H1 (cell line): ENCODE results near the gene PDE3A. TPM values are rescaled to one million over a fixed set of nuclear protein-coding genes. Genes with fewer than 3 reads are reported as not detected.
A peak's percentile ranks its signal among the peaks of the same experiment; 100 is the strongest.

Experiments used
- CTCF ChIA-PET: fragments of 300-600 bp; sonication (Branson Sonifier 250); formaldehyde crosslinking; loops from one replicate; lab custom pipeline; 2021; ENCODE audit not compliant: partially characterized antibody; lab: Charles Lee
- POLR2A ChIA-PET: fragments of 300-600 bp; sonication (Branson Sonifier 250); formaldehyde crosslinking; loops from one replicate; lab custom pipeline; 2021; ENCODE audit warnings: inconsistent platforms; ENCODE audit not compliant: partially characterized antibody; lab: Charles Lee
- DNase-seq, 2 experiments: peaks; one replicate each; pipeline versions ENCODE4 v3.0.0 to v3.0.0-alpha.2; 2010 to 2022; ENCODE audit warnings: low spot score in 2 of 2, low read depth in 1 of 2, mixed read lengths in 1 of 2
- FAIRE-seq: peaks from 2 replicates; lab custom pipeline; 2011; peaks lifted over from hg19 to GRCh38; lab: Jason Lieb, UNC
- H2AFZ ChIP-seq: 2 replicates; pipeline ENCODE4 v1.8.1; 2012; ENCODE audit warnings: low read length, inconsistent platforms
- H2AK5ac ChIP-seq: 2 replicates; pipeline ENCODE4 v1.6.1; 2013; ENCODE audit warnings: low read depth, low read length
- H2BK120ac ChIP-seq: replicated peaks from 2 replicates; pipeline ENCODE3; 2013; ENCODE audit warnings: low read depth, low read length, inconsistent platforms
- H2BK12ac ChIP-seq: 2 replicates; pipeline ENCODE4 v1.6.1; 2013; ENCODE audit warnings: low read depth, low read length
- H2BK15ac ChIP-seq: 2 replicates; pipeline ENCODE4 v1.6.1; 2013; ENCODE audit warnings: low read length
- H2BK20ac ChIP-seq: 2 replicates; pipeline ENCODE4 v1.6.1; 2013; ENCODE audit warnings: low read length
- H2BK5ac ChIP-seq: 2 replicates; pipeline ENCODE4 v1.6.1; 2013; ENCODE audit warnings: low read depth, low read length
- H3K14ac ChIP-seq: 2 replicates; pipeline ENCODE4 v1.6.1; 2013; ENCODE audit warnings: inconsistent platforms; ENCODE audit not compliant: insufficient read length
- H3K18ac ChIP-seq: 2 replicates; pipeline ENCODE4 v1.6.1; 2013; ENCODE audit warnings: low read length; ENCODE audit errors: extremely low read depth
- H3K23ac ChIP-seq: 2 replicates; pipeline ENCODE4 v1.6.1; 2013; ENCODE audit warnings: inconsistent platforms; ENCODE audit not compliant: insufficient read length
- H3K23me2 ChIP-seq: 2 replicates; pipeline ENCODE4 v1.6.1; 2013; ENCODE audit warnings: low read depth, low read length
- H3K27ac ChIP-seq: 2 replicates; pipeline ENCODE4 v1.6.1; 2011; ENCODE audit warnings: low read depth, low read length, inconsistent platforms
- H3K27me3 ChIP-seq, 4 experiments: replicated peaks in 1 of 4; 1 replicate in 1 of 4; 2 replicates in 3 of 4; pipeline versions ENCODE4 v1.6.1 to v1.8.1; 2011 to 2013; ENCODE audit warnings: low read length in 3 of 4, mild to moderate bottlenecking in 3 of 4, inconsistent platforms in 2 of 4, mixed read lengths in 2 of 4, moderate library complexity in 1 of 4; ENCODE audit not compliant: control insufficient read depth in 3 of 4, insufficient read depth in 3 of 4; ENCODE audit errors: extremely low read depth in 1 of 4
- H3K36me3 ChIP-seq, 4 experiments: 2 replicates each; pipeline versions ENCODE4 v1.6.1 to v1.8.1; 2011 to 2013; ENCODE audit warnings: mild to moderate bottlenecking in 4 of 4, low read length in 3 of 4, moderate library complexity in 2 of 4, control low read depth in 1 of 4, inconsistent platforms in 1 of 4; ENCODE audit not compliant: insufficient read depth in 4 of 4, control insufficient read depth in 2 of 4
- H3K4ac ChIP-seq: replicated peaks from 2 replicates; pipeline ENCODE3; 2013; ENCODE audit warnings: low read length, low read depth, mixed read lengths, inconsistent platforms; ENCODE audit not compliant: insufficient read length
- H3K4me1 ChIP-seq, 4 experiments: replicated peaks in 1 of 4; 1 replicate in 1 of 4; 2 replicates in 3 of 4; pipeline versions ENCODE4 v1.6.1 to v1.8.1; 2011 to 2013; ENCODE audit warnings: low read length in 3 of 4, inconsistent platforms in 2 of 4, mixed read lengths in 1 of 4; ENCODE audit not compliant: insufficient read depth in 4 of 4, control insufficient read depth in 3 of 4
- H3K4me2 ChIP-seq, 2 experiments: 2 replicates each; pipeline versions ENCODE4 v1.6.1 to v1.8.1; 2011 to 2013; ENCODE audit warnings: low read depth in 2 of 2, low read length in 2 of 2, control low read depth in 1 of 2, inconsistent platforms in 1 of 2, mild to moderate bottlenecking in 1 of 2; ENCODE audit not compliant: insufficient read depth in 1 of 2
- H3K4me3 ChIP-seq, 4 experiments: fragments of 200-600, 300-600 bp in 1 of 4; sonication (generic), shearing (Covaris generic), sonication (Bioruptor Twin) in 1 of 4; 2 replicates each; pipeline versions ENCODE4 v1.5.1 to v1.8.1; 2011 to 2016; ENCODE audit warnings: low read length in 4 of 4, low read depth in 3 of 4, control low read depth in 2 of 4, inconsistent platforms in 2 of 4, mild to moderate bottlenecking in 2 of 4, mixed read lengths in 1 of 4, moderate library complexity in 1 of 4; ENCODE audit not compliant: insufficient read depth in 2 of 4; ENCODE audit errors: extremely low read depth in 1 of 4
- H3K56ac ChIP-seq: replicated peaks from 2 replicates; pipeline ENCODE3; 2013; ENCODE audit warnings: low read depth, mild to moderate bottlenecking, mixed read lengths, low read length, inconsistent platforms; ENCODE audit not compliant: insufficient read length
- H3K79me1 ChIP-seq: 2 replicates; pipeline ENCODE4 v1.6.1; 2013; ENCODE audit warnings: low read depth, low read length, control low read depth
- H3K79me2 ChIP-seq, 2 experiments: 2 replicates each; pipeline versions ENCODE4 v1.6.1 to v1.8.1; 2012 to 2013; ENCODE audit warnings: low read length in 2 of 2, mild to moderate bottlenecking in 2 of 2, inconsistent platforms in 1 of 2; ENCODE audit not compliant: insufficient read depth in 2 of 2, control insufficient read depth in 1 of 2
- H3K9ac ChIP-seq, 4 experiments: replicated peaks in 1 of 4; 1 replicate in 1 of 4; 2 replicates in 3 of 4; pipeline versions ENCODE4 v1.6.1 to v1.8.1; 2011 to 2013; ENCODE audit warnings: low read depth in 3 of 4, low read length in 3 of 4, control low read depth in 2 of 4, mild to moderate bottlenecking in 2 of 4, moderate library complexity in 2 of 4, inconsistent platforms in 1 of 4; ENCODE audit errors: extremely low read depth in 1 of 4
- H3K9me3 ChIP-seq, 2 experiments: 2 replicates each; pipeline versions ENCODE4 v1.6.1 to v1.8.1; 2012 to 2013; ENCODE audit warnings: mild to moderate bottlenecking in 2 of 2, moderate library complexity in 2 of 2, control low read depth in 1 of 2, inconsistent platforms in 1 of 2, low read depth in 1 of 2, low read length in 1 of 2, mixed read lengths in 1 of 2; ENCODE audit not compliant: insufficient read depth in 2 of 2
- H4K20me1 ChIP-seq, 2 experiments: replicated peaks in 1 of 2; 2 replicates each; pipeline versions ENCODE3 to v1.8.1; 2011 to 2013; ENCODE audit warnings: inconsistent platforms in 2 of 2, low read length in 2 of 2, mild to moderate bottlenecking in 1 of 2; ENCODE audit not compliant: insufficient read depth in 2 of 2, control insufficient read depth in 1 of 2
- H4K5ac ChIP-seq: 2 replicates; pipeline ENCODE4 v1.6.1; 2013; ENCODE audit warnings: low read length, low read depth, mixed read lengths, inconsistent platforms; ENCODE audit not compliant: insufficient read length
- H4K8ac ChIP-seq: 2 replicates; pipeline ENCODE4 v1.8.0; 2013; ENCODE audit warnings: mild to moderate bottlenecking, moderate library complexity, low read length, inconsistent platforms; ENCODE audit not compliant: insufficient read depth; ENCODE audit errors: extremely low read depth
- H4K91ac ChIP-seq: replicated peaks from 2 replicates; pipeline ENCODE3; 2013; ENCODE audit warnings: low read length, mixed read lengths, inconsistent platforms; ENCODE audit not compliant: insufficient read length
- BCL11A ChIP-seq, 2 experiments: IDR thresholded peaks; one replicate each; pipeline ENCODE4 v1.6.1; 2011; ENCODE audit warnings: low read depth in 2 of 2, low read length in 2 of 2, mild to moderate bottlenecking in 2 of 2
- JUND ChIP-seq: IDR thresholded peaks from 2 replicates; pipeline ENCODE4 v1.6.1; 2011; ENCODE audit warnings: mild to moderate bottlenecking, improper control_type of control experiment, low read length
- KDM1A ChIP-seq: fragments of 200-600, 300-600 bp; sonication (generic); IDR thresholded peaks from 2 replicates; pipeline ENCODE4 v1.7.1; 2016; ENCODE audit warnings: mild to moderate bottlenecking, low read length, borderline replicate concordance
- POLR2AphosphoS5 ChIP-seq: IDR thresholded peaks from 2 replicates; pipeline ENCODE4 v1.6.1; 2011; ENCODE audit warnings: low read depth, low read length
- SIRT6 ChIP-seq: IDR thresholded peaks from one replicate; pipeline ENCODE4 v1.7.1; 2012; ENCODE audit warnings: low read length, inconsistent platforms
- SIX5 ChIP-seq: IDR thresholded peaks from 2 replicates; pipeline ENCODE4 v1.6.1; 2011; ENCODE audit warnings: mild to moderate bottlenecking, low read depth, low read length
- WGBS, 2 experiments: shearing (Covaris generic) in 1 of 2; methylation state at CpG; one replicate each; pipeline versions ENCODE4 v1.1.6 to v1.1.7; 2013 to 2015; ENCODE audit warnings: low lambda C conversion rate in 2 of 2, mixed read lengths in 2 of 2, inconsistent platforms in 1 of 2, low coverage in 1 of 2, missing lambda C conversion rate in 1 of 2; ENCODE audit not compliant: insufficient replicate concordance in 2 of 2, insufficient coverage in 1 of 2, insufficient read length in 1 of 2; ENCODE audit errors: extremely low coverage in 1 of 2, missing lambda C conversion rate in 1 of 2; 5-methylcytosine and 5-hydroxymethylcytosine counted together
- polyA plus RNA-seq, 7 experiments: library from polyadenylated mRNA; depleted of rRNA in 3 of 7; stranded (reverse) in 5 of 7; unstranded in 2 of 7; fragments of >200 nt in 5 of 7; fragments of 200-250 nt in 2 of 7; gene quantifications; 1 replicate in 5 of 7; 2 replicates in 1 of 7; 4 replicates in 1 of 7; pipeline versions ENCODE4 v1.2.1 to v1.2.3, GENCODE V29; 2011 to 2013; ENCODE audit warnings: missing spikeins in 2 of 7, mixed read lengths in 2 of 7
- total RNA-seq: library from RNA; stranded (reverse); fragmentation: NEBNext Ultra II Directional; extraction: Animal tissue kit (Norgen Biotek cat#: 25700); gene quantifications from 2 replicates; pipeline ENCODE4 v1.2.1, GENCODE V29; 2021

PDE3A gene
- total and polyA plus RNA-seq, 2 of the 8 experiments (the other 6 are each of a cell fraction or from before 2014, with no cell fraction given): 1.4 to 3.4 TPM

- Histone ChIP-seq H3K56ac (no peak overlapping the region), H2BK20ac (no peak overlapping the region), H3K79me1 (no peaks in the 10 kb centered on the region), H4K5ac (no peak overlapping the region), H3K18ac (no peak overlapping the region), H3K27ac (no peak overlapping the region), H2BK120ac (no peak overlapping the region), H3K23me2 (no peaks in the 10 kb centered on the region), H3K4ac (no peak overlapping the region), H2AK5ac (no peak overlapping the region), H4K8ac (no peak overlapping the region), H2BK12ac (no peak overlapping the region), H3K27me3 (no peaks in the 10 kb centered on the region), H3K4me3 (no peak overlapping the region), H3K9ac (no peak overlapping the region), H3K36me3 (no peaks in the 10 kb centered on the region), H2AFZ (no peak overlapping the region), H3K4me2 (no peak overlapping the region), H4K91ac (no peak overlapping the region), H2BK5ac (no peak overlapping the region), H3K9me3 (no peaks in the 10 kb centered on the region), H3K79me2 (no peaks in the 10 kb centered on the region), H2BK15ac (no peak overlapping the region), H3K14ac (no peak overlapping the region), H3K4me1 (no peaks in the 10 kb centered on the region), H3K23ac (no peak overlapping the region), H4K20me1 (no peaks in the 10 kb centered on the region)
- TF ChIP-seq KDM1A (no peak), JUND (no peak), SIRT6 (no peak), SIX5 (no peak), BCL11A (IDR thresholded peaks at IDR 0.05; ENCODE audit: low read depth in 2 of 2, low read length in 2 of 2) (no peak), POLR2AphosphoS5 (no peak)
- FAIRE-seq: peak; percentile 58
- WGBS, 2 experiments: 83% methylated on average over 1 of the region's 1 CpG; no CpG with 5 or more reads in 1 of the 2 experiments
- ChIA-PET CTCF (interaction anchor here (0.6 to 1.0 kb wide), 2 partner anchors 10 to 65 kb away, joined by 3 read pairs; no protein-coding TSS in a partner anchor), POLR2A (no interaction called here)
- DNase-seq: no peak
Observed at GRCh38 chr12:20528208-20528607, 159.9 kb downstream of the PDE3A start.
